Upper lobe of right lung (tissue), 1 donor: ENCODE measurements around the gene LDLRAP1. TPM values are rescaled to one million over a fixed set of nuclear protein-coding genes. Genes with fewer than 3 reads are reported as not detected.

ENCODE experiments used
- ATAC-seq: fragments of 200-7000 bp; cut with Tn5 transposase; one replicate; pipeline ENCODE4 v1.9.1; 2020; ENCODE audit warnings: mild to moderate bottlenecking, moderate library complexity
- DNase-seq: peaks from one replicate; pipeline ENCODE4 v3.0.0-alpha.2; 2020
- H3K27ac ChIP-seq: fragments of 200-600 bp; one replicate; pipeline ENCODE4 v1.8.0; 2022
- H3K27me3 ChIP-seq: fragments of 200-600 bp; one replicate; pipeline ENCODE4 v1.8.0; 2022; ENCODE audit warnings: mild to moderate bottlenecking
- H3K36me3 ChIP-seq: fragments of 200-600 bp; one replicate; pipeline ENCODE4 v1.8.0; 2022
- H3K4me1 ChIP-seq: fragments of 200-600 bp; one replicate; pipeline ENCODE4 v1.8.0; 2022
- H3K4me3 ChIP-seq: fragments of 200-600 bp; one replicate; pipeline ENCODE4 v1.8.0; 2022; ENCODE audit warnings: mild to moderate bottlenecking
- H3K9me3 ChIP-seq: fragments of 200-600 bp; one replicate; pipeline ENCODE4 v1.8.0; 2022
- intact Hi-C: fragments of 100-400 bp; cut with DNase I; formaldehyde crosslinking; loops from one replicate; pipeline ENCODE4 v1.11.0; 2022
- total RNA-seq: library from RNA; stranded (reverse); fragmentation: NEBNext Ultra II Directional; extraction: Animal tissue kit (Norgen Biotek cat#: 25700); gene quantifications from one replicate; pipeline ENCODE4 v1.2.1, GENCODE V29; 2021
- TF ChIP-seq, protein P1 (sequence below): fragments of 200-600 bp; IDR thresholded peaks from one replicate; pipeline ENCODE4 v1.8.0; 2022; ENCODE audit warnings: antibody characterized with exemption
- donor health status: DM: no; HTN: yes; CAD: no; lungs with severe emphysema.

The LDLRAP1 gene
- total RNA-seq, 1 donor from 2014 or later = 35.1 TPM

DNA sequence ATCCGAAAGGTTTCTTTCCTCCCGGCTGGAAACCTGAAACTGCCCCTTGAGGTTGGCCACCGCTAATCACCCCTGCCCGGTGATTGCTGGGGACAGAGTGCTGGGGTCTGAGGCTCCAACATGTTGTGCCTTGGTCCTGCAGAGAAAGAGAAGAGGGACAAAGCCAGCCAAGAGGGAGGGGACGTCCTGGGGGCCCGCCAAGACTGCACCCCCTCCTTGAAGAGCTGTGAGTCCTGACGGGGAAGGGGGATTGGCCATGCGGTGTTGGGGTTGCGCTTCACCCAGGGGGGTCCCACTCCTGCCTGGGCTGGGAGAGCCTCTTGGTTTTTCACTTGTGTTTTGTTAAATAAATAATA, 19.5 kb downstream of the LDLRAP1 start:
- H3K36me3 ChIP-seq = peaks cover 33% of the 10 kb centered on the region
- no peaks in the 10 kb centered on the region for H3K27me3 ChIP-seq
- peak; percentile 35 for DNase-seq
- H3K4me1 ChIP-seq = peaks cover 33% of the 10 kb centered on the region
- no peak for ATAC-seq
- intact Hi-C loops = no loop called here
- H3K9me3 ChIP-seq = no peaks in the 10 kb centered on the region
- H3K4me3 ChIP-seq = peak overlapping the region; percentile 13
- H3K27ac ChIP-seq = peak overlapping the region; percentile 47
- TF ChIP-seq, protein P1, sequence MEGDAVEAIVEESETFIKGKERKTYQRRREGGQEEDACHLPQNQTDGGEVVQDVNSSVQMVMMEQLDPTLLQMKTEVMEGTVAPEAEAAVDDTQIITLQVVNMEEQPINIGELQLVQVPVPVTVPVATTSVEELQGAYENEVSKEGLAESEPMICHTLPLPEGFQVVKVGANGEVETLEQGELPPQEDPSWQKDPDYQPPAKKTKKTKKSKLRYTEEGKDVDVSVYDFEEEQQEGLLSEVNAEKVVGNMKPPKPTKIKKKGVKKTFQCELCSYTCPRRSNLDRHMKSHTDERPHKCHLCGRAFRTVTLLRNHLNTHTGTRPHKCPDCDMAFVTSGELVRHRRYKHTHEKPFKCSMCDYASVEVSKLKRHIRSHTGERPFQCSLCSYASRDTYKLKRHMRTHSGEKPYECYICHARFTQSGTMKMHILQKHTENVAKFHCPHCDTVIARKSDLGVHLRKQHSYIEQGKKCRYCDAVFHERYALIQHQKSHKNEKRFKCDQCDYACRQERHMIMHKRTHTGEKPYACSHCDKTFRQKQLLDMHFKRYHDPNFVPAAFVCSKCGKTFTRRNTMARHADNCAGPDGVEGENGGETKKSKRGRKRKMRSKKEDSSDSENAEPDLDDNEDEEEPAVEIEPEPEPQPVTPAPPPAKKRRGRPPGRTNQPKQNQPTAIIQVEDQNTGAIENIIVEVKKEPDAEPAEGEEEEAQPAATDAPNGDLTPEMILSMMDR = no peak

DNA sequence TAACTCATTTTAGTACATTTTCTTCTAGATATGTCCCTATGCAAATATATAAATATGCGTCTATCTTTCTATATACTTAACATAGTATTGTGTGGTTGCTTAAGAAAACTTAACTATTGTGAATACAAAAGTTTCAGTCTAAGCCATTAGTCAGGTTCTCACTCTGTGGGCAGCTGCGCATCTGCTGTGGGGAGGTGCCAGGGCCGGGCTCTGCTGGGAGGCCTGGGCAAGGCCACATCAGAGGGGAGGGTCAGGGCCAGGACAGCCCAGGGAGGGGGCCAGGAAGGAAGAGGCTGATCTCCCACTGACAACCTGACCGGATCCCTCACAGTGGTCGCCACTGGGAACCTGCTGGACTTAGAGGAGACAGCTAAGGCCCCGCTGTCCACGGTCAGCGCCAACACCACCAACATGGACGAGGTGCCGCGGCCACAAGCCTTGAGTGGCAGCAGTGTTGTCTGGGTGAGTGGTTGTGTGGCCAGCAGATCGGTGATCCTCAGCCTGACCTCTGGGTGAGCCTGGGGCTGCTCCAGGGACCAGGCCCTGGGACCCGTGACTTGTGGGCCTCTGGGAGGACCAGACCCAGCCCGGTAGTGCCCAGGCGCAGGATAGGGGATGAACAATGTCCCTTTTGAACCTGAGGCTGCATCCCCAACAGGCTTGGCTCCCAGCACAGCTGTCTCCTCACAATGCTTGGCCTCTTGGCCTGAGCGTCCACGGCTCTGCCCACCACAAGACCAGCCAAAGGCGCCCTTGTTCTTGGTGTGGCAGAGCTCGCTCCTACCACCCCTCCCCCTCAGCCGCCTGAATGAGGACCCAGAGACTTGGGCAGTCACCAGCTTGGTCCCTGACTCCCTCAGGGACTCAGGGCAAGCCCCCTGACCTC, 20.2 kb downstream of the LDLRAP1 start:
- DNase-seq = peak; percentile 47
- ATAC-seq = no peak
- Histone ChIP-seq H3K27me3 (no peaks in the 10 kb centered on the region), H3K36me3 (peaks cover 28% of the 10 kb centered on the region), H3K4me3 (peak overlapping the region; percentile 13), H3K4me1 (peaks cover 28% of the 10 kb centered on the region), H3K9me3 (no peaks in the 10 kb centered on the region), H3K27ac (peak overlapping the region; percentile 47)
- intact Hi-C loops = no loop called here
- TF ChIP-seq, protein P1 = no peak

DNA sequence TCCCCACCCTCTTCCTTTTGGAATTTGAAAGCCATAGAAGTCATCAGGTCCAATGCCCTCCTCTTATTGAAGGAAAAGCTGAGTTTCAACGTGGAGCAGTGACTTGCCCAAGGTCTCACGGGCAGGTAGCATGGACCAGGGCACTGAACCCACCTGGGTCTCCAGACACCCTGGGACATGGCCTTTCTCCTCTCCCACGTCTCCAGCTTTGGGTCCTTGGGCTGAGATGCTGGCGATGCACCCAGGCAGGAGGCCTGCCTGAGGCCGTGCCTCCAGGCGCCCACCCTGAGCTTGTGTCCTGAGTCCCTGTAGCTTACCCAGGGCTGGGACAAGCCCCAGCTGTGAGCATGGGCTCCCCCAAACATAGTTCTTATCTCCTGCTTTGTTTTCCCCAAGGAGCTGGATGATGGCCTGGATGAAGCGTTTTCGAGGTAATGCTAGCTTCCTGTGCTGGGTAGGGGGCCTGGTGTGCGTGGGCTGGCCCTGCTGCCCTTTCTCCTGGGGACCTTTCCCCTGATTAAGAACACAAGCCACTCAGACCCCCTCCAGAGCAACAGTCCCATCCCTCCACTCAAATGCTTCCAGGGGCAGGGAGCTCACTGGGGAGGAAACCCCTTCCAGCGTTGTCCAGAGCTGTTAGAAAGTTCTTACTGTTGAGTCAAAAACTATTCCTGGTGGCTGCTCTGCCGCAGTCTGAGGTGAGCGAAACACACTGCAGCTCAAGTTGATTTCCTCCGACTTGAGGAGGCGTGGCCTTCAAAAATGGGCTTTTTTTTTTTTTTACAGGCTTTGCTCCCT, 21.6 kb downstream of the LDLRAP1 start:
- DNase-seq (no peak), ATAC-seq (no peak)
- Histone ChIP-seq H3K27ac (peak overlapping the region; percentile 60), H3K36me3 (peaks cover 17% of the 10 kb centered on the region), H3K4me1 (peaks cover 26% of the 10 kb centered on the region), H3K27me3 (no peaks in the 10 kb centered on the region), H3K4me3 (no peak overlapping the region), H3K9me3 (no peaks in the 10 kb centered on the region)
- TF ChIP-seq, protein P1 = no peak
- intact Hi-C loops = no loop called here

DNA sequence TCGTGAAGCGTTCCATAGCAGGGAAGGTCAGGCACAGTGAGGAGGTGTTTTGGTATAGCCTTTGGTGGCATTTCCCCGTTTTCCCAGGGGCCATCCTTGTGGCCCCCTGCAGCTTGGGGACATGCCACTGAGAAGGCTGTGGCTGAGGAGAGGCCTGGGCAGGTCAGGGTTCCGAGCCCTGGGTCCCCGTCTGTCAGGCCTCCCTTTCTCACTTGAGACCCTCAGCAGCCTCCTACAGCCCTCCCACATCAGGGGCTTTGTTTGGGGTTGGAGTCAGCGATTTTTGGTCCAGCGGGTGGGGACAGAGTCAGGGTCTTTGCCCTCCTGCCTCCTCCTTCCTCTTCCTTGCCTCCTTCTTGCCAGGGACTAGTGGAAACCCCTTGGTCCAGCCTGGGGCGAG, 22.2 kb downstream of the LDLRAP1 start:
- intact Hi-C loops = no loop called here
- Histone ChIP-seq H3K27ac (peak overlapping the region; percentile 60), H3K4me3 (no peak overlapping the region), H3K27me3 (no peaks in the 10 kb centered on the region), H3K4me1 (peaks cover 26% of the 10 kb centered on the region), H3K9me3 (no peaks in the 10 kb centered on the region), H3K36me3 (peaks cover 17% of the 10 kb centered on the region)
- no peak for DNase-seq
- TF ChIP-seq, protein P1 = no peak
- ATAC-seq = no peak

DNA sequence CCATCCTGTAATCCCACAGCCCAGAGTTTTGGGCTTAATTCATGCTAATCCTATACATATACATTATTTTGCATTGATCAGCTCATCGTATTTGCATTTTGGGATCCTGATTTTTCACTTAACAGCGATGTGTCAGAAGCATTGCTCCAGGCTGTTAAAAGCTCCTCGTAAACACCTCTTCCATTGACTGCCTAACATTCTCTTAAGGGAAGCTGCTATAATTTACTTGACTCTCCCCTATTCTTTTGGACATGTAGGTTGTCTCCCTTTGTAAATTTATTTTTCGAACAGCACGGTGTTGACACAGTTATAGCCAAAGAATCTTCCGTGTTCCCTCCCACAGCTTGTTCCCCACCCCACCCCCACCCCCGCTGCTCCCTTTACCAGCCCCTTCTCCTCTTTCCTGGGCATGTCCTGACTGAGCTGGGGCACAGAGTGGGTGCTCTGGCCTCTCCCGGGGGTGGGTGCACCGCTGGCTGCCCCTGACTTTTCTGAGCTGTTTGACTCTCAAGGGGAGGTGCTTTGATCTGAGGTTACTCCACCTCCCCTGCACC, 22.8 kb downstream of the LDLRAP1 start:
- Histone ChIP-seq H3K4me3 (no peak overlapping the region), H3K27ac (peak overlapping the region; percentile 85), H3K36me3 (peaks cover 17% of the 10 kb centered on the region), H3K4me1 (peaks cover 20% of the 10 kb centered on the region), H3K27me3 (no peaks in the 10 kb centered on the region), H3K9me3 (no peaks in the 10 kb centered on the region)
- ATAC-seq = no peak
- TF ChIP-seq, protein P1 = no peak
- no peak for DNase-seq
- intact Hi-C loops = no loop called here
